ENCODE data around the gene VSX2.

The VSX2 gene

DNA sequence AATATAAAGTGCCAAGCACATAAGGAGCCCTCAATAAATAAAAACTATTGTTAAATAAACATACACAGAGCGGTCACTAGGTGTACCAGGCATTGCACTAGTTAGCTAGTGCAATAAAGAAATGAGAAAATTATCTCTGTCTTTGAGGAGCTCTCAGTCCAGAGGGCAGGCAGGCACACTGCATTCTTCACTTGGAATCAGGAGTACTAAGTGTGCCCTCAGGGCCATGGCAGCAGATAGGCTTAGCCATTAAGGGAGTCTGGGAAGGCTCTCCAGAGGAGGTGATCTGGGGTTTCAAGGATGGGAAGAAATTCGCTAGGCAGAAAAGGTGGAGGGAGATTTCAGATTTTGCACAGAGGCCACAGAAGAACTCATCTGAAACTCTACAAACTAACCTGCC is 54.4 kb downstream of the VSX2 start:
- H3K4me3 ChIP-seq (ENCODE audit: low read length): no peak overlapping the region
- no peak overlapping the region for H3K4me2 ChIP-seq (ENCODE audit: low read length)
- no peaks in the 10 kb centered on the region for H3K9me3 ChIP-seq (replicated peaks; ENCODE audit: low read length)
- H3K36me3 ChIP-seq (ENCODE audit: insufficient read depth, low read length): peaks cover 60% of the 10 kb centered on the region
- no peaks in the 10 kb centered on the region for H3K27me3 ChIP-seq (ENCODE audit: control insufficient read depth, insufficient read depth, low read length)
- no peak overlapping the region for H3K9ac ChIP-seq (ENCODE audit: low read depth, low read length)
- no peaks in the 10 kb centered on the region for H3K4me1 ChIP-seq (ENCODE audit: control insufficient read depth, insufficient read depth, low read length)

DNA sequence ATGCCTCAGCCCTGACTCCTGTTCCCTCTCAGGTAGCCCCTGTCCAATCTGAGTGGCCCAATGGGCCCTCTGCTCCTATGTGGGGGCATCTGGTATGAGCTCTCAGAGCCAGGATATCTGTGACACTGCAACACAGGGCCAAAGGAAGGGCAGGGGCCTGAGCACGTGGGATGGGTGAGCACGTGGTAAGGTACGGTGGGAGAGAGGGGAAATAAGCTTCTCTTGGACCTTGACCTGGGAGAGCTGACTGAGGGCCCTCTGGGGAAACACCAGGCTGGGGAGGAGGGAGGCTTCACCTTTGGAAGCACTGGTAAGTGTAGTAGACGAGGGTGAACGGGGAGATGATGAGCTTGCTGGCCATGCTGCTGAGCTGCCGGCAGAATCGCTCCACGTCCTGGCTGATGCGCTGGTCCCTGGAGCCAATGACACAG is 56.8 kb downstream of the VSX2 start:
- H3K9me3 ChIP-seq (replicated peaks; ENCODE audit: low read length): no peaks in the 10 kb centered on the region
- no peak overlapping the region for H3K4me2 ChIP-seq (ENCODE audit: low read length)
- H3K9ac ChIP-seq (ENCODE audit: low read depth, low read length): no peak overlapping the region
- H3K4me1 ChIP-seq (ENCODE audit: control insufficient read depth, insufficient read depth, low read length): peaks cover 8% of the 10 kb centered on the region
- no peak overlapping the region for H3K4me3 ChIP-seq (ENCODE audit: low read length)
- H3K36me3 ChIP-seq (ENCODE audit: insufficient read depth, low read length): peaks cover 48% of the 10 kb centered on the region
- no peaks in the 10 kb centered on the region for H3K27me3 ChIP-seq (ENCODE audit: control insufficient read depth, insufficient read depth, low read length)

DNA sequence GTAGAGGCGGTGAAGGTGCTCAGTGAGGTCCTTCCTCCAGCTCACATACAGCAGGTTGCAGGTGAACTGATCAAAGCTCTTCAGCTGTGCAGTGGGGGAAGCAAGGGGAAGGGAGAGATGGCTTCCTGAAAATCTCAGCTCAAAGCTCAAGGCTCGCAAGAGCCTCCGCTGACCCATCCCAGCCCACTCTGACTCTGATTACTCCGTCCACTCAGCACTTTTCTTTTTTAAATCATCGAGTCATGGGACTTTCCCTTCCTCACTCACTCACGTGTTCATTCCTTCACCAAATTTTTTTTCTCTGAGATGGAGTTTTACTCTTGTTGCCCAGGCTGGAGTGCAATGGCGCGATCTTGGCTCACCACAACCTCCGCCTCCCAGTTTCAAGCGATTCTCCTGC is 58.7 kb downstream of the VSX2 start:
- H3K4me1 ChIP-seq (ENCODE audit: control insufficient read depth, insufficient read depth, low read length): peaks cover 11% of the 10 kb centered on the region
- no peaks in the 10 kb centered on the region for H3K27me3 ChIP-seq (ENCODE audit: control insufficient read depth, insufficient read depth, low read length)
- H3K36me3 ChIP-seq (ENCODE audit: insufficient read depth, low read length): peaks cover 29% of the 10 kb centered on the region
- H3K9ac ChIP-seq (ENCODE audit: low read depth, low read length): no peak overlapping the region
- no peaks in the 10 kb centered on the region for H3K9me3 ChIP-seq (replicated peaks; ENCODE audit: low read length)
- no peak overlapping the region for H3K4me3 ChIP-seq (ENCODE audit: low read length)
- no peak overlapping the region for H3K4me2 ChIP-seq (ENCODE audit: low read length)

DNA sequence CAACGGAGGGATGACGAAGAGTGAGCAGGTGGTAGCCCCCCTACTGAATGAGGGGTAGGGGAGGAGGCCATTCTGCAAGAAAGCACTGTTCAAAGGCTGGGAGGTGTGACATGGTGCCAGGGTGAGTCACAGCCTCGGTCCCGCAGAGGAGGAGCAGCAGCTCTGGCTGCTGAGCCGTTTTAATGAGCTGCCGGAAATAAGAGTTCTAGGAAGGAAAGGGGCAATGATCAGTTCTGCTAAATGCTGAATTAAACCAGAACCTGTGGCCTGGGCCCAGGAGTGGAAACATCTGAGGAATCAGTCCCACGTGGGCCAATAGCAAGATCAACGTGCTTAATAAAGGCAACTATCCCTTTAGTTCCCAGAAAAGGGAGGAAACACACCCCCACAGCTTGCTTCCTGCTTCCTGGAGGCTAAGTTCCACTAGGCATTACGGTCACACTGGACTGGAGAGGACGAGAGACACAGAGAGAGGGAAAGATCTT is 59.9 kb downstream of the VSX2 start:
- H3K36me3 ChIP-seq (ENCODE audit: insufficient read depth, low read length): peaks cover 26% of the 10 kb centered on the region
- H3K9ac ChIP-seq (ENCODE audit: low read depth, low read length): peak overlapping the region; percentile 12
- H3K4me1 ChIP-seq (ENCODE audit: control insufficient read depth, insufficient read depth, low read length): peaks cover 11% of the 10 kb centered on the region
- H3K9me3 ChIP-seq (replicated peaks; ENCODE audit: low read length): no peaks in the 10 kb centered on the region
- peak overlapping the region; percentile 45 for H3K4me3 ChIP-seq (ENCODE audit: low read length)
- H3K4me2 ChIP-seq (ENCODE audit: low read length): peak overlapping the region; percentile 69
- H3K27me3 ChIP-seq (ENCODE audit: control insufficient read depth, insufficient read depth, low read length): no peaks in the 10 kb centered on the region

DNA sequence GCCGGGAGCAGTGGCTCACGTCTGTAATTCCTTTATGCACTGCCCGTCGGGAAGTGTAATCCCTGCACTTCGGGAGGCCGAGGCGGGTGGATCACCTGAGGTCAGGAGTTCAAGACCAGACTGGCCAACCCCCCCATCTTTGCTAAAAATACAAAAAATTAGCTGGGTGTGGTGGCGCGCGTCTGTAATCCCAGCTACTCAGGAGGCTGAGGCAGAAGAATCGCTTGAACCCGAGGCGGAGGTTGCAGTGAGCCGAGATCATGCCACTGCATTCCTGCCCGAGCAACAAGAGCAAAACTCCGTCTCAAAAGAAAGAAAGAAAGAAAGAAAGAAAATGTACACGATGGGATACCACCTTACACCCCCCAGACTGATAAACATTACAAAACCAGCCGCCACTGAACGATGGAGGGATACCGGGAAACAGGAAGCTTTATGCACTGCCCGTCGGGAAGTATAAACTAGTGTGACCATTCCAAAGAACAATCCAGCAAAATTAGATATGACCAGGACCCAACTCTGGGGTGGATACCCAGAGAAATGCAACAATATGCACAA is 62.4 kb downstream of the VSX2 start:
- H3K9me3 ChIP-seq (replicated peaks; ENCODE audit: low read length): no peaks in the 10 kb centered on the region
- H3K4me3 ChIP-seq (ENCODE audit: low read length): peak overlapping the region; percentile 86
- peaks cover 11% of the 10 kb centered on the region for H3K4me1 ChIP-seq (ENCODE audit: control insufficient read depth, insufficient read depth, low read length)
- H3K27me3 ChIP-seq (ENCODE audit: control insufficient read depth, insufficient read depth, low read length): no peaks in the 10 kb centered on the region
- H3K9ac ChIP-seq (ENCODE audit: low read depth, low read length): peak overlapping the region; percentile 86
- H3K36me3 ChIP-seq (ENCODE audit: insufficient read depth, low read length): peaks cover 12% of the 10 kb centered on the region
- H3K4me2 ChIP-seq (ENCODE audit: low read length): peak overlapping the region; percentile 86

DNA sequence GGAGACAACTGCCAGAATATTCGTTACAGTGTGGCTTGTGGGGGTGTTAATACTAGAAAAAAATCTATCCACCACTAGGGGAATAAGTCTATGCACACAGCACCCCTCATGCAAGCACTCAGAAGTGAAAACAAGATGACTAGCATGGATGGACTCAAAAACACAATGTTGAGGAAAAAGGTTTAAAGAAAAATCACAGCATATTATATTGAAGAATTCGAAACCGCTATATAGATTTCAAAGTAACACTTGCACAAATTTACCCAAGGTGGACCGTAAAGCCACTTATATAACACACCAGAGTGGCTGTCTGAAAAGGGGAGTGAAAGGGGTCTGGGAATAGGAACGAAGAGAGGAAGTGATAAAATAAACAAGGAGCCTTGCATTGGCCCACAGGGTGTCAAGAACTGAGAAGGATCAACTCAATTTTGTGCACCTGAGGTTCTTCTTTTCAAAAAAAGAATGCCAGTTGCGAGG is 62.9 kb downstream of the VSX2 start:
- peaks cover 11% of the 10 kb centered on the region for H3K4me1 ChIP-seq (ENCODE audit: control insufficient read depth, insufficient read depth, low read length)
- H3K4me3 ChIP-seq (ENCODE audit: low read length): peak overlapping the region; percentile 86
- peak overlapping the region; percentile 86 for H3K9ac ChIP-seq (ENCODE audit: low read depth, low read length)
- H3K4me2 ChIP-seq (ENCODE audit: low read length): peak overlapping the region; percentile 86
- H3K9me3 ChIP-seq (replicated peaks; ENCODE audit: low read length): no peaks in the 10 kb centered on the region
- H3K36me3 ChIP-seq (ENCODE audit: insufficient read depth, low read length): peaks cover 12% of the 10 kb centered on the region
- no peaks in the 10 kb centered on the region for H3K27me3 ChIP-seq (ENCODE audit: control insufficient read depth, insufficient read depth, low read length)

DNA sequence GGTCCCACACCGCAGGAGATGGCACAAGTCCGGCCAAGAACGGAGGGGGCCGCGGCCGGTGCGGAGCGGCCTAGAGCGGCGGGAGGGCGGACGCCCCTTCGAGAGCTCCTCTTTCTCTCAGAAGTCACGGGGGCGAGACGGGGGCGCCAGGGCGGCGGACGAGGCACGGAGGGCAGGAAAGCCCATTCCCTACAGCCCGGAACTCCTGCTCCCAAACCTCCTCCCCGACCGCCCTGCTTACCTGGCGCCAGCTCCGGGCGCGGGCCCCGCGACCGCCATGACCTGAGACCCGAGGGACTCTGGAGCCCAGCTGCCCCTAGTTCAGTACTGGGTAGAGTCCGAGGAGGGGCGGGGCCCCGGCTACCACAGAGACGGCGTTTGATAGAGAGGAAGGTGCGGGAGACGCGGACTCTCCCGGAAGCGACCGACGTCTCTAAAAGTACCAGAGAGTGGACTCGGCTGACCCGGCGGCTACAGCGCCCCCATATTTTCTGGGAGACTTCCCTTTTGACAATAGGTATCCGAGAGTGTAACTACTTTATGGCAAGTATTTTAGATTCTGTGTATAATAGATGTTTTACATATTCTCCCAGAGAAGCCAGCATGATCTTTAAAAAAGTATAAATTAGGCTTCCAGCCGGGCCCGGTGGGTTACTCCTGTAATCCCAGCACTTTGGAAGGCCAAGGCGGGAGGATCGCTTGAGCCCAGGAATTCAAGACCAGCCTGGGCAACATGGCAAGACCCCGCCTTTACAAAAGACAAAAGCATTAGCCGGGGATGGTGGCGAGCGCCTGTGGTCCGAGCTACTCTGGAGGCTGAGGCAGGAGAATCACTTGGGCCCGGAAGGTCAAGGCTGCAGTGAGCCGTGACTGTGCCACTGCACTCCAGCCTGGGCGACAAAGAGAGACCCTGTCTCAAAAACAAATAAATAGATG is 63.7 kb downstream of the VSX2 start, which contains the start of gene ABCD4:
Gene ABCD4, minus strand, starts transcription at position 301 of the 936 bp plus-strand sequence. Its CDS starts 22 bp downstream, at position 279.
- H3K4me1 ChIP-seq (ENCODE audit: control insufficient read depth, insufficient read depth, low read length): peaks cover 11% of the 10 kb centered on the region
- no peaks in the 10 kb centered on the region for H3K9me3 ChIP-seq (replicated peaks; ENCODE audit: low read length)
- H3K9ac ChIP-seq (ENCODE audit: low read depth, low read length): peak within 1 kb of the TSS; percentile 86
- H3K27me3 ChIP-seq (ENCODE audit: control insufficient read depth, insufficient read depth, low read length): no peaks in the 10 kb centered on the region
- peak within 1 kb of the TSS; percentile 86 for H3K4me3 ChIP-seq (ENCODE audit: low read length)
- H3K4me2 ChIP-seq (ENCODE audit: low read length): peak within 1 kb of the TSS; percentile 86
- peaks cover 6% of the 10 kb centered on the region for H3K36me3 ChIP-seq (ENCODE audit: insufficient read depth, low read length)

DNA sequence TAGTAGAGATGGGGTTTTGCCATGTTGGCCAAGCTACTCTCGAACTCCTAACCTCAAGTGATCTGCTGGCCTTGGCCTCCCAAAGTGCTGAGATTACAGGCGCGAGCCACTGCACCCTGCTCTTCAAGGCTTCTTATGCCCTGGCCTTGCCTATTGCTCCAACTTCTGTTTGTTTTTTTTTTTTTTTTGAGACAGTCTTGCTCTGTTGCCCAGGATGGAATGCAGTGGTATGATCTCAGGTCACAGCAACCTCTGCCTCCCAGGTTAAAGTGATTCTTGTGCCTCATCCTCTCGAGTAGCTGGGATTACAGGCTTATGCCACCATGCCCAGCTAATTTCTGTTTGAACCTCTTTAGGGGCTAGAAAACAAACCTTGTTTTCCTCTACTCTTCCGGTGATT is 69.4 kb downstream of the VSX2 start:
- H3K4me1 ChIP-seq (ENCODE audit: control insufficient read depth, insufficient read depth, low read length): no peaks in the 10 kb centered on the region
- H3K27me3 ChIP-seq (ENCODE audit: control insufficient read depth, insufficient read depth, low read length): peaks cover 21% of the 10 kb centered on the region
- no peak overlapping the region for H3K4me3 ChIP-seq (ENCODE audit: low read length)
- H3K36me3 ChIP-seq (ENCODE audit: insufficient read depth, low read length): no peaks in the 10 kb centered on the region
- H3K4me2 ChIP-seq (ENCODE audit: low read length): no peak overlapping the region
- no peak overlapping the region for H3K9ac ChIP-seq (ENCODE audit: low read depth, low read length)
- H3K9me3 ChIP-seq (replicated peaks; ENCODE audit: low read length): no peaks in the 10 kb centered on the region

DNA sequence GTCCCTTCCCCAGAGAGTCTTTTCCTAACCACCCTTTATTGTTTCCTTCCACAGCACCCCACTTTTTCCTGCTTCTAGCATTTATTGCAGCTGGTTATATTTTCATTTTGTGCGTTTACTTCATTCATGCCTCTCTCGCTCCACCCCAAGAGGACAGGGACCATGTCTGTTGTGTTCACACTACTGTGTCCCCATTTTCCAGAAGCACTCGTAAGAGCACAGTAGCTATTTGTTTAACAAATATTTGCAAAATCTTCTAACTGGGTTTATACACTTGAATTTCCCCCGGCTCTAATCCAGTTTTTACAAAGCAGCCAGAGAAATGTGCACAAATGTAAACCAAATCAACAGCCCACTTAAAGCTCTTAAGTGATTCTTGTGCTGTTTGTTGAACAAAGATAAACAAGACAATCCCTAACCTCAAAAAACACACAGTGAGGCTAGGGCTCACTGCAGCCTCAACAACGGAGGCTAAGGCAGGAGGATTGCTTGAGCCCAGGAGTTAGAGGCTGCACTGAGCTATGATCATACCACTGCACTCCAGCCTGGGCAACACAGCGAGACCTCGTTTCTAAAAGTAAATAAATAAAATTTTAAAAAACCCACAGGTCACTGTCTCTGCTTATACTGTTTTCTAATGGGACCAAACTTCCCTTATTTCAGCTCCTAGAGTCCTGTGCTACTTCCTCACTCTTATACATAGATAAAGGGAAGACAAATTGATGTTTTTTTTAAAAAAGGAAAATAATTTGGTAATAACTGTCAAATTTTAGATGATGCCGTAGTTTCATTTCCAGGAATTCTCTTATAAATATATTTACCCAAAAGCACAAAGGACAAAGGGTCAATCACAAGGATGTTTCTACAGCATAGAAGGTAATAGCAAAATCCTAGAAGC is 70.1 kb downstream of the VSX2 start:
- no peaks in the 10 kb centered on the region for H3K36me3 ChIP-seq (ENCODE audit: insufficient read depth, low read length)
- no peaks in the 10 kb centered on the region for H3K9me3 ChIP-seq (replicated peaks; ENCODE audit: low read length)
- H3K27me3 ChIP-seq (ENCODE audit: control insufficient read depth, insufficient read depth, low read length): peaks cover 25% of the 10 kb centered on the region
- no peaks in the 10 kb centered on the region for H3K4me1 ChIP-seq (ENCODE audit: control insufficient read depth, insufficient read depth, low read length)
- H3K4me3 ChIP-seq (ENCODE audit: low read length): no peak overlapping the region
- H3K9ac ChIP-seq (ENCODE audit: low read depth, low read length): no peak overlapping the region
- H3K4me2 ChIP-seq (ENCODE audit: low read length): no peak overlapping the region

DNA sequence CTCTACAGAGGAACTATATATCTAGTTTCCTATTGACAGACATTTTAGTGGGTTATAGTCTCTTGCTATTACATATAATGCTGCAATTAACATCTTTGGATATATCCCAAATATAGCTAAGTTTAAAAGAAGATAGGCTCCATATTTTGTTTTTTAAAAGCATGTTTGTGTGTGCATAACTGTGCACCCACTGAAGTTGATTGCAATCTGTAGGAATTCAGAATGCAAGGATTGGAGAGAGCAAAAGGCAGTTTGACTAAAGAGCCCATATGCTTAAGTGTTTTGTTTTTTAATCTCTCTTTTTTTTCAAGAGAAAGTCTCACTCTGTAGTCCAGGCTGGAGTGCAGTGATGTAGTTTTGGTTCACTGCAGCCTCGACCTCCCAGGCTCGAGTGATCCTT is 72.9 kb downstream of the VSX2 start:
- H3K9ac ChIP-seq (ENCODE audit: low read depth, low read length): no peak overlapping the region
- H3K4me2 ChIP-seq (ENCODE audit: low read length): no peak overlapping the region
- H3K4me1 ChIP-seq (ENCODE audit: control insufficient read depth, insufficient read depth, low read length): no peaks in the 10 kb centered on the region
- H3K4me3 ChIP-seq (ENCODE audit: low read length): no peak overlapping the region
- no peaks in the 10 kb centered on the region for H3K9me3 ChIP-seq (replicated peaks; ENCODE audit: low read length)
- H3K27me3 ChIP-seq (ENCODE audit: control insufficient read depth, insufficient read depth, low read length): peaks cover 39% of the 10 kb centered on the region
- H3K36me3 ChIP-seq (ENCODE audit: insufficient read depth, low read length): no peaks in the 10 kb centered on the region

All from skeletal muscle satellite cell (primary cell).